Measurements from ENCODE around the gene DHX9. TPM values are rescaled to one million over a fixed set of nuclear protein-coding genes. Genes with fewer than 3 reads are reported as not detected.

DHX9 gene
- total RNA-seq, 1 donor from 2014 or later, result 54.3 TPM

DNA sequence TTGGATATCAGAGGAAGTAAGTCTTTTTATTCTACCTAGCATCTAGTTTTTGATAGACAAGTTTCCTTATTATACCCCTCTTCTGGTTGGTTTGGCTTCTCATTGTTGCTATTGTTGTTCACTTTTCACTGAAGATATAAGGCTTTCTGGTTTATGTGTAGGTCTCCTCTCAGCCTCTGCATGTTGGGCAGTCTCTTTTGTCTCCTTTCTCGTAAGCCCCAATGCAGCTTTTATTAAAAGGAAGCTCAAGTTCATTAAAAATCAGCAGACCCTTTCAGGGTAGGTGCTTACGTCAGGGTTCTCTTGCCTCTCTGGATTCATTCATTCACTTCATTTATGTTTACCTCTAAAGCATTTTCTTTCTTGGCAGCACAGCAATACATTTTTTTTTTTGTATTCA, 4.8 kb upstream of the DHX9 start:
- DNase-seq (ENCODE audit: low spot score), result no peak
- intact Hi-C loops (cut with DNase I), result no loop called here

DNA sequence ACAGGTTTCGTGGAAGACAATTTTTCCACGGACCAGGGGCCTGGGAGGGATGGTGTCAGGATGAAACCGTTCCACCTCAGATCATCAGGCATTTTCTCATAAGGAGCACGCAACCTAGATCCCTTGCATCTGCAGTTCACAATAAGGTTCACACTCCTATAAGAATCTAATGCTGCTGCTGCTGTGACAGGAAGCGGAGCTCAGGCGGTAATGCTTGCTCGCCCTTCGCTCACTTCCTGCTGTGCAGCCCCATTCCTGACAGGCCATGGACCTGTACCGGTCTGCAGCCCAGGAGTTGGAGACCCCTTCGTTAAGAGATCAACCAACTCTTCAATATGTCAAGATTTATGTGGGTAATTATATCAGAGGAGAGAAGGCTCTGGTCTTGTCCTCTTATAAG, 3.3 kb upstream of the DHX9 start:
- intact Hi-C loops (cut with DNase I), result loop anchor here (5.0 kb wide), 1 partner anchor 234 kb away; the partner anchor contains the start of gene RGS16
- no peak for DNase-seq (ENCODE audit: low spot score)

DNA sequence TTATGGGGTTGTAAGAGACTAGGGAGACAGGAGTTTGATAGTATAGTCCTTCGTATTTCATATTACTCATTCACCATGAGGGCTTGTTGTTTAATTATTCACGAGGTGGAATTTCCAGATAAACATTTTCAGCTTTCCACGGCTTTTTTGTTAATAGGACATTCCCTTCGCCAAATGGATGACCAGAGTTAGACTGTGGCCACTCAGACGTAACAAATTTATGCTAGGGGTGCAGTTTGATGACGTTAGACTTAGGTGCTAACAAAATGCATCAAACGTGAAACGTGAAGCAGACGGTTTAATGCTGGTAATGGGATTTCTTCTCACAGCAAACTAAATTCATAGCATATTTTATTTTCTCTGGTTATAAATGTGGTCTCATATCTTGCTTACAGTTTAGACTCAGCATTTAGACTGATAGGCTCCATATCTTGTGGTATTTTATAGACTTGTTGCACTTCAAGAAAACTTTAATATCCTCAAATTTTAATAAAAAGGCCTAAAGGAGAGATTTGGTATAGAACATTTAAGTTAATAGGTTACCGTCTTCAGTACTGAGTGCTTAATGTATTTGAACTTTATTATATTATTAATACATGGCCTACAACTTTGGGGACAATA, 2.3 kb downstream of the DHX9 start:
- DNase-seq (ENCODE audit: low spot score), result no peak
- intact Hi-C loops (cut with DNase I), result no loop called here

DNA sequence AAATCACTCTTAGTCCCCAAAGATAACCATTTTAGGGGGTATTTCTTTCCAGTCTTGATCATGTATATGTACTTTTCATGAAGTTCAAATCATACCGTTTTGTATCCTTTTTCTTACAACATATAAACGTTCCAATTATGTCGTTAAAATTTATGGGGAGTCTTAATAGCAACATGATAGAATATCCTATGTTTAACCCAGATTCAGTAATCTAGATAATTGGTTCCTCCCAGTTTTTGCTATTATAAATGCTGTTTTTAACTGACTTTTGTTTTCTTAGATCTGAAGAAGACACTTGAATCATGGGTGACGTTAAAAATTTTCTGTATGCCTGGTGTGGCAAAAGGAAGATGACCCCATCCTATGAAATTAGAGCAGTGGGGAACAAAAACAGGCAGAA, 3.1 kb downstream of the DHX9 start:
- DNase-seq (ENCODE audit: low spot score), result no peak
- intact Hi-C loops (cut with DNase I), result no loop called here

DNA sequence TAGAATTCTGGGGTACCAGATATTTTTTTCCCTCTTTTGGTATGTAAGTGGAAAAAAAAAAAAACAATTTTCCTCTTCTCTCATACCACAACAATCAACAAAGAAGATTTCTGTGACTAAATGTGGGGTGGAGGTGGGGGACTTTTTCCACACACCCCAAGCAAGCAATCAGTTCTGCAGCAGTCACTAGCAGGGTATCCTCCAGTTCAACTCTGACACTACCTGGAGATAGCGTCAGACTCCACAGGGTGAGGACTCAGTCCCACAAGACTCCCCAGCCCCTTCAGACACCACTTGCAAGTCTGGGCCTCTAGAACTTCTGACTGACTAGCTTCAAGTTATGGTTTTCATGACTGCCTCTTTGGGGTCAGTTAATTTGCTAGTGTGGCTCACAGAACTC, 6.2 kb downstream of the DHX9 start:
- intact Hi-C loops (cut with DNase I), result no loop called here
- no peak for DNase-seq (ENCODE audit: low spot score)

DNA sequence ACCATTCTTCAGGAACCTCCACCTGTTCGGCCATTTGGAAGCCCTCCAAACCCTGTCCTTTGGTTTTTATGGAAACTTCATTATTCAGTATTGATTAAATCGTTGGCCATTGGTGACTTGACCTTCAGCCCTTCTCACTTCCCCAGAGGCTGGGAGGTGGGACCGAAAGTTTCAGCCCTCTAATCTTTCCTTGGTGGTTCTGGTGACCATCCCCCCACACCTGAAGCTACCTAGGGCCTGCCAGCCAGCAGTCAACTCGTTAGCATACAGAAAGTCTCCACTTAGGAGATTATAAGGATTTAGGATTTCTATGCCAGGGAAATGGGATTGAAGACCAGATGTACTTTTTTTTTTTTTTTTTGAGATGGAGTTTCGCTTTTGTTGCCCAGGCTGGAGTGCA, 6.7 kb downstream of the DHX9 start:
- intact Hi-C loops (cut with DNase I), result no loop called here
- DNase-seq (ENCODE audit: low spot score), result no peak

DNA sequence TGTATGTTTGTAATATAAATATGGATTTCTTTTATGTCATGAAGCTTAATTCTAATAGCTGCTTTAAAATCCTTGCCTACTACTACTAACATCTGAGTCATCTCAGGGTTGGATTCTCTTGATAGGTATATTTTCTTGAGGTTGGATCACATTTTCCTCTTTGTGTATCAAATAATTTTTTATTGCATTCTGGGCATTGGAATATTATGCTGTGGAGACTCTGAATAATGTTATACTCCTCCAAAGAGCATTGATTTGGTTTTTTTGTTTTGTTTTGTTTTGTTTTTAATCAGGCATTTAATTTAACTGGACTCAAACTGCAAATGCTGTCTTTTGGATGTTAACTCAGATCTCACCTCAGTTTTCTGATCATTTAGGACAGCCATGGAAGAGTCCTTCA, 8.0 kb downstream of the DHX9 start:
- DNase-seq (ENCODE audit: low spot score), result no peak
- intact Hi-C loops (cut with DNase I), result no loop called here

DNA sequence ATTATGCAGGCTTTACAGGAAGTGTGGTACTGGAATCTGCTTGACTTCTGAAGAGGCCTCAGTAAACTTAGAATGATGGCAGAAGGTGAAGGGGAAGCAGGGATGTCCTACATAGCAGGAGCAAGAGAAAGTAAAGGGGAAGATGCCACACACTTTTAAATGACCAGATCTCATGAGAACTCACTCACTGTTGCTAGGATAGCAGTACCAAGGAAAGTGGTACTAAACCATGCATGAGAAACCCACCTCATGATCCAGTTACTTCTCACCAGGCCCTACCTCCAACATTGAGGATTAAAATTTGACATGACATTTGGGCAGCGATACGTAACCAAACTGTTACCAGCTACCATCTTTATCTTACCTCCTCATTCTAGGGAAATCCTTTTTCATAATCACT, 9.6 kb downstream of the DHX9 start:
- intact Hi-C loops (cut with DNase I), result no loop called here
- no peak for DNase-seq (ENCODE audit: low spot score)

DNA sequence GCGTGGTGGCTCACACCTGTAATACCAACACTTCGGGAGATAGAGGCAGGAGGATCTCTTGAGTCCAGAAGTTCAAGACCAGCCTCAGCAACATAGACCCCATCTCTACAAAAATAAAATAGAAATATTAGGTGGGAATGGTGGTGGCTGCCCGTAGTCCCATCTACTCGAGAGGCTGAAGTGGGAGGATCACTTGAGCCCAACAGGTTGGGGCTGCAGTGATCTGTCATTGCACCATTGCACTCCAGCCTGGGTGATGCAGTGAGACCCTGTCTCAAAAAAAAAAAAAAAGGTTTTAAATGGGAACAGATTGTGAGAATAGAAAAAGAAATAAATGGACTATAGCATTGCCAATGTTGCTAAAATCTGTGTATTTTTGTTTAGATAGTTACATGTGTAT, 11.2 kb downstream of the DHX9 start:
- no peak for DNase-seq (ENCODE audit: low spot score)
- intact Hi-C loops (cut with DNase I), result no loop called here

DNA sequence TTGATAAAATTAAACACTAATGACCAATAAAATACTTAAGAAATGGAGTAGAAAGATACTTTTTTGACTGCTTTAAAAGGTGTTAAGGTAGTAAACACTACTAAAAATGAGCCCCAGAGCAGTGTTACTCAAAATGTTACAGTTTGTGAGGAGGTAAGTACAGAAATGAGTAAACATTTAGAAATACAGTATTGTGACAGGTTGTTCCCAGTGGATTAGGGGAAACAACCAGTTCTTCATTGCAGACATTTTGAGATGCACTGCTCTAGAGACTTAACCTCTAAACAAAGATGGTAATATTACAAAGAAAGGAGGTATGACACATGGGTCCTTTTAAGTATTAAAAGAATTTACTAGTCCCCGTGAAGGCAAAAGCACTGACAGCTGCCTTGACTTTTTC, 12.7 kb downstream of the DHX9 start:
- DNase-seq (ENCODE audit: low spot score), result no peak
- intact Hi-C loops (cut with DNase I), result no loop called here

DNA sequence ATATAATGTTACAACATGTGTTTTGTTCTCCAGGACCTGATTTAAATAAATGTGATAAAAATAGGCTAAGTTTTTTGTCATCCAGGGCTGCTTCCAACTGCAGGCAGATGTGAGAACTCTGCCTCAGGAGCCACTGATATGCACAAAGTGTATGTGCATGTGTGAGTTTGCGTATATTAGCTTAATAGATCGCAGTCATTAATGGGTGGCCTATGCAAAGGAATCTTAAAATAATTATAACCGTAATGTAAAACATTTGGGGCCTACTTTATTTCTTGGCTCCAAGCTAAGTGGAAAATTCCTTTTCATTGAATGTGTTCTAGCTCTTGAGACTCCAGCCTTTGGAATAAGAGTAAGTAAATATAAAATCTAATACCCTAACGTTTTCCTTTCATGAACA, 16.8 kb downstream of the DHX9 start:
- intact Hi-C loops (cut with DNase I), result no loop called here
- no peak for DNase-seq (ENCODE audit: low spot score)

DNA sequence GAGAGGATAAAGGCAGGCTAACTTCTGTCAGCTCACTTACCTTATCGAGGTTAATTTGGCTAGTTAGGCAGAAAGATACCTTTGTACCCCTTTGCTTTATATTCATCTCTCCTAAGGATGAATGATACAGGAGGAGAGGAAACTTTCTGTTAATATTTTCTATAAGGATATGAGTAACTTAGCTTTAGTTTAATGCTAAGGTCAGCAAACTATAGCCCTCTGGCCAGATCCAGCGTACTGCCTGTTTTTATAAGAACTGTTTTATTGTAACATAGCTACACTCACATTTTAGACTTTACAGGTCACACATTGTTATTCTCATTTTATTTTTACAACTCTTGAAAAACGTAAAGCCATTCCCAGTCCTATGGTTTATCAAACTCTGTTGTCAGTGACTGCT, 18.1 kb downstream of the DHX9 start:
- no peak for DNase-seq (ENCODE audit: low spot score)
- intact Hi-C loops (cut with DNase I), result no loop called here

DNA sequence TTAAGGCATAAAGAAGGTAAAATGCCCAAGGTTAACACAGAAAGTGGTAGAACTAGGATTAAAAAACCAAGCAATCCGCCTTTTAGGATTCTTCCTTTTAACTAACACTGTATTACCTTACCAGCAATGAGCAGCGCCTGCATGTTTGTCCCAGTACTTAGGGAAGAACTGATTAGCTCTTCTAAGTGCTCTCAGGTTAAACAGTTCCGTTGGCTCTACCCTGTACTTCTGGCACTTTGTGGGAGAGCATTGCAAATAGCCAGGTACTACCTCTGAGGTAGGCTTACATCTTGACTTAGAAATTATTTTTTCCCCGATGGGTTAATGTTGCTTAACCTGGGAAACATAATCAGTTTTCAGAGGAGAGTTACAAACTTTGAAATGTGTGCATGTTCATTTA, 21.5 kb downstream of the DHX9 start:
- intact Hi-C loops (cut with DNase I), result no loop called here
- no peak for DNase-seq (ENCODE audit: low spot score)

DNA sequence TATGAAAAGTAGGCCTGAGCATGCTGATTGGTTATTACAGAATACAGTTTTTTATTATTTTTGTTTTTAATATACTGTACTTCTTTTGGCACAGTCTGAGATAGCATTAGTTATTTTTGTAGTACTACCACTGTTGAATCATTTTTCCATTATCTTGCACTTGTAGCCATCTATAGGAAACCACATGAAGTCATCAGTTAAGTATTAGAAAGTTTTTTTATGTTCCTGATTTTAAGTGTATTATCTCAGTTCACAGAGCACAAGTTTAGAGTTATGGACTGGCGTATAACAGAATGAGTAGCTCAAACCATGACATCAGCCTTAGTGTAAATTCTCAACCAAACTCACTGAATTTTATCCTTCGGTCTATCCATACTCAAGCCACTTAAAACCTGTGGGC, 22.8 kb downstream of the DHX9 start:
- DNase-seq (ENCODE audit: low spot score), result no peak
- intact Hi-C loops (cut with DNase I), result no loop called here

DNA sequence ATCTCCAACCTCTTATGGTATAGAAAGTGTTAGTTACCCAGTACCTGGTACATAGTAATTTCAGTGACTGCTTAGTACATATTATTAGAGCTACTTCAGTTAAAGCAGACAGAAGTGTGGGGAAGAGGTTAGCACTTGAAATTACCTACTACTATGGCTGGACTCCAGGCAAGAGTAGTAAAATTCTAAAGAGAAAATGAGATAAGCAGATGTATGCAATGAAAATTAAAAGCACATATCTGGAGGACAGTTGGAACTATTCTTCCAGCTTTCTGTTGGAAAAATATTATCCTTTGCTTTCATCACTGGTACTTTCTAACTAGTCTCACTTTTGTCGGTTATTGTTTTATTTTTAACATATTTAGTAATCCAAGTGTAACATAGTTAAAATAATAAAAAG, 23.7 kb downstream of the DHX9 start:
- intact Hi-C loops (cut with DNase I), result no loop called here
- no peak for DNase-seq (ENCODE audit: low spot score)

DNA sequence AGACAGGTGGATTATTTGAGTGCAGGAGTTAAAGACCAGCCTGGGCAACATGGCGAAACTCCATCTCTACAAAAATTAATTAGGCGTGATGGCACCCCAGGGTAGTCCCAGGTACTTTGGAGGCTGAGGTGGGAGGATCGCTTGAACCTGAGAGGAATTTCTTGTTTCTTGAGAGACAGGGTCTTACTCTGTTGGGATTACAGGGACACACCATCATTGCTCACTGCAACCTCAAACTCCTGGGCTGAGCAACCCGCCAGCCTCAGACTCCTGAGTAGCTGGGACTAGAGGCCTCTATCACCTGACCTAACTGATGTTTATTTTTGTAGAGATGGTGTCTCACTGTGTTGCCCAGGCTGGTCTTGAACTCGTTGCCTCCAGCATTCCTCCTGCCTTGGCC, 24.8 kb downstream of the DHX9 start:
- no peak for DNase-seq (ENCODE audit: low spot score)
- intact Hi-C loops (cut with DNase I), result no loop called here

DNA sequence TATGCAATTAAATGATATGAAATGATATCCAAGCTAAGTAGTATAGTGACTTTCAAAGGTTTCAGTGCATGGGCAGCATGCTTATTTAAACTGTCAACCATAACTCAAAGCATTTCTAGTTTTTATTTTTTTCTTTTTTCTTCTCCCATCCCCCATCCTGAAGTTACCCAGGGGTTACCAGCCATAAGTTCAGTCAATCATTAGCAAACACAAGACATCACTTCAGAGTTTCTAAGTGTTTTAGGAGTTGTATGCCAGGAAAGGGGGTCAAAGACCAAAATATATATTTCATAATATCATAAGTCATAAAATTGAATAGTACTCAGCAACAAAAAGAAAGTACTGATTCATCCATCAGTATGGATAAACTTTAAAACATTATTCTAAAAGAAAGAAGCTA, 28.7 kb downstream of the DHX9 start:
- intact Hi-C loops (cut with DNase I), result no loop called here
- DNase-seq (ENCODE audit: low spot score), result no peak

DNA sequence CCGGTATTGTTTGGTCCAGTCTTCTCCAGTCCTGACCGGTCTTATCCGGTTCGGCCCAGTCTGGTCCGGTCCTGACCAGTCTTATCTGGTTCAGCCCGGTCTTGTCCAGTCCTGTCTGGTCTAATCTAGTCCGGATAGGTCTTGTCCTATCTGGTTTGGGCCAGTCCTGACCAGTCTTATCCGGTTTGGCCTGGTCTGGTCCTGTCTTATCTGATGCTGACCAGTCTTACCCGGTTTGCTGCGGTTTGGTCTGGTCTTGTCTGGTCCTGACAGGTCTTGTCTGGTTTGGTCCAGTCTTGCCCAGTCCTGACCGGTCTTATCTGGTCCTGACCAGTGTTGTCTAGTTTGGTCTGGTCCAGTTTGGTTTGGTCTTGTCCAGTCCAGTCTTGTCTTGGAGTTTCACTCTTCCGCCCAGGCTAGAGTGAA, 30.1 kb downstream of the DHX9 start:
- intact Hi-C loops (cut with DNase I), result no loop called here
- DNase-seq (ENCODE audit: low spot score), result no peak

DNA sequence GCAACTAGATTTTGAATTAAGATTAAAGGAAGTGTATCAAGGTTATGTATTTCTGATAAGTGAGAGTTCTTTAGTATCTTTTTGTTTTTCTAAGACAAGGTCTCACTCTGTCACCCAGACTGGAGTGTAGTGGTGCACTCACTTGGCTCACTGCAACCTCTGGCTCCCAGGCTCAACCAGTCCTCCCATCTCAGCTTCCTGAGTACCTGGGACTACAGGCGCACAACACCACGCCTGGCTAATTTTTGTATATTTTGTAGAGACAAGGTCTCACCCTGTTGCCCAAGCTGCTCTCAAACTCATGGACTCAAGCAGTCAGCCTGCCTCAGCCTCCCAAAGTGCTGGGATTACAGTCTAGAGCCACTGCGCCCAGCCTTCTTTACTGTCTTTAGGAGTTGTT, 33.7 kb downstream of the DHX9 start:
- intact Hi-C loops (cut with DNase I), result no loop called here

DNA sequence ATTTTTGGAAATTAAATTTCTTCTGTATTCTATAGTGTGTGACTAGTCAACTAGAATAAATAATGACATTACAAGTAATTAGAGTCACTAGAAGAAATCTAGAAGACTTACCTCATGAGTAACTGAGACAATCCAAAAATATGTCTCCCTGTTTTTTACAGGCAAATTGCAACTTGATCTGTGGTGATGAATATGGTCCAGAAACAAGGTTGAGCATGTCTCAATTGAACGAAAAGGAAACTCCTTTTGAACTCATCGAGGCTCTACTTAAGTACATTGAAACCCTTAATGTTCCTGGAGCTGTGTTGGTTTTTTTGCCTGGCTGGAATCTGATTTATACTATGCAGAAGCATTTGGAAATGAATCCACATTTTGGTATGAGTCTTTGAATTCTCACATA, 36.7 kb downstream of the DHX9 start:
- intact Hi-C loops (cut with DNase I), result no loop called here
- no peak for DNase-seq (ENCODE audit: low spot score)

More for the DNA sequence above, 33.7 kb downstream of the DHX9 start:
- DNase-seq (ENCODE audit: low spot score), result no peak

DNA sequence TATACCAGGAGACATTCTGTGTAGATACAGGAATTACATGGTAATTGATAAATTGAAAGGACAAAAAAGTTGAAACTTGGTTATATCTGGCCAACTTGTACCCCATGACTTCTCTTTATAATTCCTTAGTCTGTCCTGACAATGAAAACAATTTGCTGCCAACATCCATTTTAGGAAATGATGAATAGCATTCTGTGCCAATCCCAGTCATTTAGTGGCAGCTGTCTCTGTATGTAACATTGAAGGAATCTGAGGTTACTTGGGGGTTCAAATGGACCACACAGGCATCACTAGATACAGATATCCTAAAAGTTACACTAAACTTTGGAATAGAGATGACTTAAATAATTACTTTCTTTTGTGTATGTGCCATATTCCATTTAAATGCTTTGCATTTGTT, 38.2 kb downstream of the DHX9 start:
- DNase-seq (ENCODE audit: low spot score), result no peak
- intact Hi-C loops (cut with DNase I), result no loop called here

DNA sequence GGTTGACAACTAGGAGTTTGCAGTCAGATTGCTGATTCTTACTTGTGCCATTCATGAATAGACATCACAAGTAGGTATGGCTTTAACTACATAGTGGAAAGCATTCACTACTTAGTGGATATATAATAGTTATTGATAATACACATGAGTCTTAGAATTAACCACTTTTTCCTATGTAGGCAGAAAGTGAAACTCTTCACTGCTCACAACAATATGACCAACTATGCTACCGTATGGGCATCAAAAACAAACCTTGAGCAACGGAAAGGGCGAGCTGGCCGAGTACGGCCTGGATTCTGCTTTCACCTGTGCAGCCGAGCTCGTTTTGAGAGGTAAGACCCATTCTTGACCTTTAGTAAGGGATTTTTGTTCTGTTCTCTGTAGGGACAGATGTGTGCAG, 38.7 kb downstream of the DHX9 start:
- intact Hi-C loops (cut with DNase I), result no loop called here

More for the DNA sequence above, 38.7 kb downstream of the DHX9 start:
- no peak for DNase-seq (ENCODE audit: low spot score)
